ENCODE results near the gene MICU1.

Gene MICU1

GRCh38 chr10:72597897-72598296 is 28.0 kb downstream of the MICU1 start:
- TF ChIP-seq, protein P1, sequence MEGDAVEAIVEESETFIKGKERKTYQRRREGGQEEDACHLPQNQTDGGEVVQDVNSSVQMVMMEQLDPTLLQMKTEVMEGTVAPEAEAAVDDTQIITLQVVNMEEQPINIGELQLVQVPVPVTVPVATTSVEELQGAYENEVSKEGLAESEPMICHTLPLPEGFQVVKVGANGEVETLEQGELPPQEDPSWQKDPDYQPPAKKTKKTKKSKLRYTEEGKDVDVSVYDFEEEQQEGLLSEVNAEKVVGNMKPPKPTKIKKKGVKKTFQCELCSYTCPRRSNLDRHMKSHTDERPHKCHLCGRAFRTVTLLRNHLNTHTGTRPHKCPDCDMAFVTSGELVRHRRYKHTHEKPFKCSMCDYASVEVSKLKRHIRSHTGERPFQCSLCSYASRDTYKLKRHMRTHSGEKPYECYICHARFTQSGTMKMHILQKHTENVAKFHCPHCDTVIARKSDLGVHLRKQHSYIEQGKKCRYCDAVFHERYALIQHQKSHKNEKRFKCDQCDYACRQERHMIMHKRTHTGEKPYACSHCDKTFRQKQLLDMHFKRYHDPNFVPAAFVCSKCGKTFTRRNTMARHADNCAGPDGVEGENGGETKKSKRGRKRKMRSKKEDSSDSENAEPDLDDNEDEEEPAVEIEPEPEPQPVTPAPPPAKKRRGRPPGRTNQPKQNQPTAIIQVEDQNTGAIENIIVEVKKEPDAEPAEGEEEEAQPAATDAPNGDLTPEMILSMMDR (IDR thresholded peaks at IDR 0.05; ENCODE audit: low read depth, low read length), result no peak
- DNase-seq (ENCODE audit: low read depth in 2 of 2), result peak in 1 of 2 donors; percentile 32

DNA sequence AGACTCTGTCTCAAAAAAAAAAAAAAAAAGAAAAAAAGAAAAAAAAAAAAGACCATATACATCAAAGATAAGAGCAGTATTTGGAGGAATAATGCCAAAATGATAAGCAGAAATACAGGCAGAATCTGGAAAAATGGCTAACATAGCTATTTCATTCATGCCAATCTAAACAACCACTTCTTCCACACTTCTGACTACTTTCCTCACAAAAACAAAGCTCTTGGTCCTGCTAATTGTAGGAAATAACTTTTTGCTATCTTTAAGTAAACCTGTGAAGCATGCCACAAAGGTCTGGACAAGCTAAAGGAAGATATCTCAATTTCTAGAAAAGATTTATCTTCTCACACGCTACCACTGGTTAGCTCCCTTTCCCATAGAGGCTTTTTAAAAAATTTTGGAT is 30.4 kb downstream of the MICU1 start:
- TF ChIP-seq, protein P1 (IDR thresholded peaks at IDR 0.05; ENCODE audit: low read depth, low read length), result no peak
- no peak for DNase-seq (ENCODE audit: low read depth in 2 of 2)
- H3K4me3 ChIP-seq (replicated peaks in 1 of 2; ENCODE audit: low read depth in 2 of 2, low read length in 2 of 2), result no peak overlapping the region

More at GRCh38 chr10:72597897-72598296, 28.0 kb downstream of the MICU1 start:
- no peak overlapping the region for H3K4me3 ChIP-seq (replicated peaks in 1 of 2; ENCODE audit: low read depth in 2 of 2, low read length in 2 of 2)

DNA sequence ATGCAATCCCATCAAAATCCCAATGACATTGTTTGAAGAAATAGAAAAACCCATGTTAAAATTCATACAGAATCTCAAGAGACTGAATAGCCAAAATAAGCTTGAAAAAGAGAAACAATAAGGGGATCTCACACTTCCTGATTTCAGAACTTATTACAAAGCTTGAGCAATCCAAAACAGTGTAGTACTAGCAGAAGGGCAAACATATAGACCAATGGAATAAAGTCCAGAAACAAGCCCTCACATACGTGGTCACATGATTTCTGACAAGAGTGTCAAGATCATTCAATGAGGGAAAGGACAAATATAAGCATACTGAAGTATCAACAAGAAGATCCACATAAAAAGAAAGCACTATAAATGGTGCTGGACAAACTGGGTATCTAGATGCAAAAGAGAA is 31.9 kb downstream of the MICU1 start:
- DNase-seq (ENCODE audit: low read depth in 2 of 2), result peak in 1 of 2 donors; percentile 8
- TF ChIP-seq, protein P1 (IDR thresholded peaks at IDR 0.05; ENCODE audit: low read depth, low read length), result no peak
- no peak overlapping the region for H3K4me3 ChIP-seq (replicated peaks in 1 of 2; ENCODE audit: low read depth in 2 of 2, low read length in 2 of 2)

- TF ChIP-seq, protein P1 (IDR thresholded peaks at IDR 0.05; ENCODE audit: low read depth, low read length), result no peak
These were observed 37.6 kb downstream of the MICU1 start for GRCh38 chr10:72588266-72588665.

GRCh38 chr10:72587568-72587967 is 38.3 kb downstream of the MICU1 start:
- no peak for DNase-seq (ENCODE audit: low read depth in 2 of 2)
- no peak overlapping the region for H3K4me3 ChIP-seq (replicated peaks in 1 of 2; ENCODE audit: low read depth in 2 of 2, low read length in 2 of 2)
- TF ChIP-seq, protein P1 (IDR thresholded peaks at IDR 0.05; ENCODE audit: low read depth, low read length), result no peak

More at GRCh38 chr10:72588266-72588665, 37.6 kb downstream of the MICU1 start:
- DNase-seq (ENCODE audit: low read depth in 2 of 2), result peak in 1 of 2 donors; percentile 25
- no peak overlapping the region for H3K4me3 ChIP-seq (replicated peaks in 1 of 2; ENCODE audit: low read depth in 2 of 2, low read length in 2 of 2)

DNA sequence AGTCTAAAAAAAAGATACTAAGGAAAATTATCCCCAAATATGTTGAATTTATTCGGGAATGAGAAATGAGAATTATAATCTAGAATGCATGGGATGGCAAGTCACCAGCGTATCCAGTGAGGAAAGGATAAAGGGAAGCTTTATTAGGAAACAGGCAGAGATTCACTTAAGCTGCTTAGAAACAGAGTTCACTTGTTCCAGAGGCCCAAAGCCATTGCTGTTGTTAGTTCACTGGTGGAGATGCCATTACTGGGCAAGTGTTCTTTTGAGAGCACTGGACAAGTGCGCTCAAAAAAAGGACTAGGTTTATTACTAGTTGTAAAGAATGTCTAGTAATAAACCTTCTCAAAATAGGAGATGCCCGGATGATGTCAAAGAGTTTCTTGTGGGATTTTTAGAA is 51.2 kb downstream of the MICU1 start:
- H3K4me3 ChIP-seq (replicated peaks in 1 of 2; ENCODE audit: low read depth in 2 of 2, low read length in 2 of 2), result no peak overlapping the region
- no peak for DNase-seq (ENCODE audit: low read depth in 2 of 2)
- TF ChIP-seq, protein P1 (IDR thresholded peaks at IDR 0.05; ENCODE audit: low read depth, low read length), result no peak

GRCh38 chr10:72573079-72573478 is 52.8 kb downstream of the MICU1 start:
- no peak for DNase-seq (ENCODE audit: low read depth in 2 of 2)
- TF ChIP-seq, protein P1 (IDR thresholded peaks at IDR 0.05; ENCODE audit: low read depth, low read length), result no peak
- no peak overlapping the region for H3K4me3 ChIP-seq (replicated peaks in 1 of 2; ENCODE audit: low read depth in 2 of 2, low read length in 2 of 2)
